Measurements from ENCODE around the gene KIF1A. TPM values are rescaled to one million over a fixed set of nuclear protein-coding genes. Genes with fewer than 3 reads are reported as not detected.

KIF1A gene
- total RNA-seq, 1 experiment from 2014 or later, result not detected

- Histone ChIP-seq H4K20me1 (ENCODE audit: insufficient read depth) (no peaks in the 10 kb centered on the region; the same call in 1 of the 2 replicates), H3K4me2 (no peak overlapping the region), H3K4me3 (no peak overlapping the region), H3K27me3 (ENCODE audit: insufficient read depth, low read depth) (peaks cover 94% of the 10 kb centered on the region), H3K36me3 (ENCODE audit: low read depth) (no peaks in the 10 kb centered on the region), H3K79me2 (ENCODE audit: low read depth) (no peaks in the 10 kb centered on the region), H3F3A (ENCODE audit: insufficient read depth, low read depth) (no peaks in the 10 kb centered on the region), H2AFZ (no peak overlapping the region), H3K27ac (no peak overlapping the region), H3K4me1 (replicated peaks; ENCODE audit: insufficient read depth) (no peaks in the 10 kb centered on the region), H3K9me3 (ENCODE audit: insufficient read depth, low read depth) (no peaks in the 10 kb centered on the region), H3K9me2 (ENCODE audit: insufficient read depth) (no peaks in the 10 kb centered on the region)
- ChIA-PET POLR2A (ENCODE audit: unreplicated experiment) (no interaction called here), CTCF (no interaction called here)
- TF ChIP-seq EZH2 (IDR thresholded peaks at IDR 0.05; ENCODE audit: low read depth) (no peak), CTCF (conservative IDR thresholded peaks at IDR 0.05) (no peak)
- BruUV-seq (replicated peaks), result no TSS peak
- intact Hi-C loops (cut with micrococcal nuclease; ENCODE audit: unreplicated experiment), result no loop called here
- DNase-seq, result no peak
These were observed 52.7 kb downstream of the KIF1A start for GRCh38 chr2:240767341-240767740.

- Histone ChIP-seq H4K20me1 (ENCODE audit: insufficient read depth) (no peaks in the 10 kb centered on the region; the same call in 1 of the 2 replicates), H3K36me3 (ENCODE audit: low read depth) (no peaks in the 10 kb centered on the region), H3K79me2 (ENCODE audit: low read depth) (no peaks in the 10 kb centered on the region), H3F3A (ENCODE audit: insufficient read depth, low read depth) (no peaks in the 10 kb centered on the region), H3K4me1 (replicated peaks; ENCODE audit: insufficient read depth) (no peaks in the 10 kb centered on the region), H3K9me3 (ENCODE audit: insufficient read depth, low read depth) (no peaks in the 10 kb centered on the region), H3K4me3 (no peak overlapping the region), H3K27ac (no peak overlapping the region), H3K27me3 (ENCODE audit: insufficient read depth, low read depth) (peaks cover 94% of the 10 kb centered on the region), H3K9me2 (ENCODE audit: insufficient read depth) (no peaks in the 10 kb centered on the region), H3K4me2 (no peak overlapping the region), H2AFZ (no peak overlapping the region)
- BruUV-seq (replicated peaks), result no TSS peak
- POLR2A ChIA-PET (ENCODE audit: unreplicated experiment), result no interaction called here
- intact Hi-C loops (cut with micrococcal nuclease; ENCODE audit: unreplicated experiment), result no loop called here
- TF ChIP-seq CTCF (conservative IDR thresholded peaks at IDR 0.05), result no peak
- TF ChIP-seq EZH2 (IDR thresholded peaks at IDR 0.05; ENCODE audit: low read depth), result no peak
- no peak for DNase-seq
- CTCF ChIA-PET, result interaction anchor here (0.6 to 0.7 kb wide), 2 partner anchors 128 to 408 kb away, joined by 3 to 4 read pairs; no protein-coding TSS in a partner anchor
These were observed 53.9 kb downstream of the KIF1A start for GRCh38 chr2:240766072-240766471.

- ChIA-PET CTCF (no interaction called here), POLR2A (ENCODE audit: unreplicated experiment) (no interaction called here)
- Histone ChIP-seq H3K4me3 (no peak overlapping the region), H3K4me1 (replicated peaks; ENCODE audit: insufficient read depth) (no peaks in the 10 kb centered on the region), H3K4me2 (no peak overlapping the region), H3F3A (ENCODE audit: insufficient read depth, low read depth) (no peaks in the 10 kb centered on the region), H3K36me3 (ENCODE audit: low read depth) (no peaks in the 10 kb centered on the region), H2AFZ (no peak overlapping the region), H4K20me1 (ENCODE audit: insufficient read depth) (no peaks in the 10 kb centered on the region; the same call in 1 of the 2 replicates), H3K9me2 (ENCODE audit: insufficient read depth) (no peaks in the 10 kb centered on the region), H3K9me3 (ENCODE audit: insufficient read depth, low read depth) (no peaks in the 10 kb centered on the region), H3K27ac (no peak overlapping the region), H3K27me3 (ENCODE audit: insufficient read depth, low read depth) (peaks cover 94% of the 10 kb centered on the region), H3K79me2 (ENCODE audit: low read depth) (no peaks in the 10 kb centered on the region)
- intact Hi-C loops (cut with micrococcal nuclease; ENCODE audit: unreplicated experiment), result no loop called here
- BruUV-seq (replicated peaks), result no TSS peak
- DNase-seq, result no peak
- TF ChIP-seq CTCF (conservative IDR thresholded peaks at IDR 0.05), result no peak
- no peak for TF ChIP-seq EZH2 (IDR thresholded peaks at IDR 0.05; ENCODE audit: low read depth)
These were observed 55.0 kb downstream of the KIF1A start for GRCh38 chr2:240765007-240765406.
